ENCODE data around the gene LRRC49.

LRRC49 gene

DNA sequence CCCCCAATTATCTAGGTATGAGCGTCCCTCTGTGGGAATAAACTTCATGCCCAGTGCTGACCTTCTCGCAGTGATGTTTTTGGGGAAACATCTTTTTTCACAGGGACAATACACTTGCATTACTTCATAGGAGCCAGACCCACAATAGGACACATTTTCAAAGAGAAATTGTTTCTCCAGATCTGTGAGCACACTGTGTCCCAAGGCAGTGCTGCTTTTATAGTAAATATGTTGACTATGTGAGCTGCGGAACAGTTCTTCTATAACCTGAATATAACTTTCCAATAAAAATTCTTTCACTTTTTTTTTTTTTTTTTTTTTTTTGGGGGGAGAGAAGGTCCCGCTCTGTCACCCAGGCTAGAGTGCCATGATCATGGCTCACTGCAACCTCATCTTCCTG is 205.3 kb downstream of the LRRC49 start:
- no peak for FAIRE-seq

DNA sequence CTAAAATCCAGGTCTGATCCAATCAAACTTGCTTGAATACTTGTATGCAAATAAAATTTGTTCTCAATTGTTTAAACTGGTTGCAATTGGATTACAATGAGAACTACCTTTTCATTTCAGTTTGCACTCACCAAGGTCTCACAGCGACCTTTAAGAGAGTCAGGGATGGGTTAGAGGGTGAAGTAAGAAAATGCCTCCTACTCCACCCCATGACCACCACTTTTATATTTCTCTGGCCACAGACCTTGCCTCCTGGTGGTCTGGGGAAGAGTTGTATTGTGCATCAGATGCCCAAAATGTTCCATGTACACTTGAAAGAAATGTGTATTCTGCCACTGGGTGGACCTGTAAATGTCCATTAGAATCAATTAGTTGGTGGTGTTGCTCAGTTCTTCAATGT is 206.3 kb downstream of the LRRC49 start:
- FAIRE-seq = no peak

Measured in colon (tissue), 2 donors.